NCI-H2081 (cell line): ENCODE results near the gene TSPAN7.
A peak's percentile ranks its signal among the peaks of the same experiment; 100 is the strongest.

Experiments
- DNase-seq, 2 experiments: peaks; one replicate each; lab custom pipeline; 2025; lab: John Stamatoyannopoulos, UW

The TSPAN7 gene

GRCh38 chrX:38682095-38682494 lies 120.8 kb downstream of the TSPAN7 start:
- DNase-seq: no peak

- no peak for DNase-seq
These were observed 131.6 kb downstream of the TSPAN7 start for GRCh38 chrX:38692961-38693360.

GRCh38 chrX:38694394-38694793 lies 133.1 kb downstream of the TSPAN7 start:
- no peak for DNase-seq

GRCh38 chrX:38697461-38697860 lies 136.1 kb downstream of the TSPAN7 start:
- DNase-seq: no peak

- no peak for DNase-seq
These were observed 137.8 kb downstream of the TSPAN7 start for GRCh38 chrX:38699121-38699520.

- DNase-seq: no peak
These were observed 138.4 kb downstream of the TSPAN7 start for GRCh38 chrX:38699696-38700095.

- DNase-seq: no peak
These were observed 139.7 kb downstream of the TSPAN7 start for GRCh38 chrX:38701073-38701472.

GRCh38 chrX:38704146-38704882 lies 143.0 kb downstream of the TSPAN7 start:
- DNase-seq: no peak

GRCh38 chrX:38717871-38718270 lies 156.5 kb downstream of the TSPAN7 start:
- peak in 1 of 2 experiments; percentile 26 for DNase-seq

GRCh38 chrX:38718311-38718710 lies 157.0 kb downstream of the TSPAN7 start:
- no peak for DNase-seq

GRCh38 chrX:38726612-38727011 lies 165.3 kb downstream of the TSPAN7 start:
- DNase-seq: no peak

GRCh38 chrX:38727668-38728067 lies 166.3 kb downstream of the TSPAN7 start:
- no peak for DNase-seq

- no peak for DNase-seq
These were observed 171.5 kb downstream of the TSPAN7 start for GRCh38 chrX:38732866-38733265.
